ENCODE measurements around the gene ZNF275.
A peak's percentile ranks its signal among the peaks of the same experiment; 100 is the strongest.

Gene ZNF275

DNA sequence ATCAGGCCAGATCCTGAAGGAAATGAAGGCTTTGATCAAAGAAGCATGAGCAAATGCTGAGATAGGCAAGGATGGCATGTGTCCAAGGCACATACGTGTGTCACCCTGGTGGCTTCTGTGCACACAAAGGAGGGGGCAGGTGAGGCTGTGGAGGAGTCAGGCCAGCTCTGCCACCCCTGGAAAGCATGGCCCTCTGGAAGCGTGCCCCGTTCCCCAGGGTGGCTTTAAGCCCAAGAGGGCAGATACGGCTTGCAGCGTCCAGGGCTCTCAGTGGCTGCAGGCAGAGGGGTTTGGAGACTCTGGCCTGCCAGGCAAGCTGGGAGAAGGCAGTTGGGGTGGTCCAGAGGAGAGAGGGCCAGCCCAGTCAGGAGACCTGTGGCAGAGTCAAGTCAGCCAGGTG lies 41.6 kb downstream of the ZNF275 start:
- TF ChIP-seq CTCF (IDR thresholded peaks at IDR 0.05; ENCODE audit: low read depth, low read length), result no peak
- no peak overlapping the region for H3K4me3 ChIP-seq (ENCODE audit: low read depth, low read length)
- H3K4me1 ChIP-seq, result peaks cover 13% of the 10 kb centered on the region
- H3K27me3 ChIP-seq, result no peaks in the 10 kb centered on the region
- H3K36me3 ChIP-seq, result no peaks in the 10 kb centered on the region
- no peak for DNase-seq
- H3K9me3 ChIP-seq, result no peaks in the 10 kb centered on the region

DNA sequence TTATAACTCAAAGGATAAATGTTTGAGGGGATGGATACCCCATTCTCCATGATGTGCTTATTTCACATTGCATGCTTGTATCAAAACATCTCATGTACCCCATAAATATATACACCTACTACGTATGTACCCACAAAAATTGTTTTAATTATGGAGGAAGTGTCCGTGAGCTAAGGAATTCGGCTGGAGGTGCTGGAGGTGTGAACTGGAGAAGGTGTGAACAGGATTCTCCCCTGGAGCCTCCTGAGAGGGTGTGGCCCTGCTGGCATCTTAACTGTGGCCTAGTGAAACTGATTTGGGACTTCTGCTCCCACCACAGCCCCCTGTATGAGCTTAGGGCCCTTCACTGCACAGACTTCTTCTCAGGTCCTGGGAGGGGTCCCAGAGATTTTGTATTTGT lies 43.8 kb downstream of the ZNF275 start:
- no peak for DNase-seq
- no peaks in the 10 kb centered on the region for H3K27me3 ChIP-seq
- no peak overlapping the region for H3K4me3 ChIP-seq (ENCODE audit: low read depth, low read length)
- peaks cover 20% of the 10 kb centered on the region for H3K4me1 ChIP-seq
- no peaks in the 10 kb centered on the region for H3K9me3 ChIP-seq
- no peak for TF ChIP-seq CTCF (IDR thresholded peaks at IDR 0.05; ENCODE audit: low read depth, low read length)
- H3K36me3 ChIP-seq, result no peaks in the 10 kb centered on the region

GRCh38 chrX:153378607-153379006 lies 44.7 kb downstream of the ZNF275 start:
- Histone ChIP-seq H3K4me1 (peaks cover 20% of the 10 kb centered on the region), H3K4me3 (ENCODE audit: low read depth, low read length) (no peak overlapping the region), H3K27me3 (no peaks in the 10 kb centered on the region), H3K36me3 (no peaks in the 10 kb centered on the region), H3K9me3 (no peaks in the 10 kb centered on the region)
- DNase-seq, result no peak
- no peak for TF ChIP-seq CTCF (IDR thresholded peaks at IDR 0.05; ENCODE audit: low read depth, low read length)

- Histone ChIP-seq H3K4me1 (peaks cover 20% of the 10 kb centered on the region), H3K4me3 (ENCODE audit: low read depth, low read length) (no peak overlapping the region), H3K9me3 (no peaks in the 10 kb centered on the region), H3K36me3 (no peaks in the 10 kb centered on the region), H3K27me3 (no peaks in the 10 kb centered on the region)
- TF ChIP-seq CTCF (IDR thresholded peaks at IDR 0.05; ENCODE audit: low read depth, low read length), result no peak
- DNase-seq, result peak; percentile 39
Observed at GRCh38 chrX:153379508-153379907, 45.6 kb downstream of the ZNF275 start.

DNA sequence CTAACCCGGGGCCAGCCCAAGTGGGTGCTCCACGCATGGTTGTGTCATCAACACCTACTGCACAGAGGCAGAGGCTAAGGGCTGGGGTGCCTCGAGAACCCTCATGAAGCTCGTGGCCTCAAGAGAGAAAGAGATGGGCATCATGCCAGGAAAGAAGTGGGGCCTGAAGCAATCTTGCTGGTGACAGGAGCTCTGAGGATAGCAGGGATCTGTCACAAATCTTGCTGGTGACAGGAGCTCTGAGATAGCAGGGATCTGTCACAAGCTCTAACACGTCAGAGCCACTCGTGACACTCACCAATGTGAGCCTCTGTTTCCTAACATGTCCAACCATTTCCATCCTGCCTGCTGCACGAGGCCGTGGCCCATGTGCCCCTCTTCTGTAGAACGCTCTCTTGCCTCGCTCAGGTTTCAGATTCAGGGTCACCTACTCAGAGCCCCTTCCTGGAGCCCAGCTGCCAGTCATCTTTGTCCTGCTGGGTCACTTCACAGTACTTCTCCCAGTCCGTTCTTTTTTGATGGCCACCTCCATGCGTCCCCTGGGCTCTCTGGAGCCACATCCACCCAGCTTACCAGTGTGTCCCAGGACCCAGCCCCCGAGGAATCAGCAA lies 46.1 kb downstream of the ZNF275 start:
- peaks cover 20% of the 10 kb centered on the region for H3K4me1 ChIP-seq

More for the DNA sequence above, 46.1 kb downstream of the ZNF275 start:
- Histone ChIP-seq H3K4me3 (ENCODE audit: low read depth, low read length) (no peak overlapping the region), H3K36me3 (no peaks in the 10 kb centered on the region), H3K27me3 (no peaks in the 10 kb centered on the region), H3K9me3 (no peaks in the 10 kb centered on the region)
- no peak for TF ChIP-seq CTCF (IDR thresholded peaks at IDR 0.05; ENCODE audit: low read depth, low read length)
- DNase-seq, result peak; percentile 43

Data from BE2C (cell line).